B cell (primary cell): ENCODE measurements around the gene BOC.

ENCODE experiments used
- EZH2 ChIP-seq: IDR thresholded peaks from 2 replicates; pipeline ENCODE4 v1.6.1; 2012; ENCODE audit warnings: borderline replicate concordance, low read depth, mild to moderate bottlenecking, moderate library complexity, low read length; ENCODE audit not compliant: insufficient read depth, poor library complexity, severe bottlenecking
- TF ChIP-seq, protein P1 (sequence below): fragments of 200-600 bp; IDR thresholded peaks from one replicate; pipeline ENCODE4 v1.8.0; 2022; ENCODE audit warnings: antibody characterized with exemption, mild to moderate bottlenecking

DNA sequence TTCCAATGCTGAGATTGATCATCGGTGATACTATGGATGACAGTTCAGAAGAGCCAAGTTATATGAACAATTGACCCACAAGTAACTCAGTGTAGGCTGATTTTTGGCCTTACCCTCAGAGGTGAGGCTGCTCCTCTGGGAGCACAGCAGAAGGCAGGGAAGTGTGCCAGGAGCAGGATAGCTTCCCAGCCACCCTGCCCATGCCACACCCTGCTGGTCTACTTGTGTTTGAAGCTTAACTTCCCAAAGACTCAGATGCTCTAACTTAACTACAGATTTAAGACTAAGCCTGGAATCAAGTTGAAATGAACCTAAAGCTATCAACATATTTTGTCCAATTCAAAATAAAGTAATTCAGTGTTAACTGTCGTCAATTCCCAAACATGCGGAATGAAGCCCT is 77.5 kb downstream of the BOC start:
- TF ChIP-seq, protein P1, sequence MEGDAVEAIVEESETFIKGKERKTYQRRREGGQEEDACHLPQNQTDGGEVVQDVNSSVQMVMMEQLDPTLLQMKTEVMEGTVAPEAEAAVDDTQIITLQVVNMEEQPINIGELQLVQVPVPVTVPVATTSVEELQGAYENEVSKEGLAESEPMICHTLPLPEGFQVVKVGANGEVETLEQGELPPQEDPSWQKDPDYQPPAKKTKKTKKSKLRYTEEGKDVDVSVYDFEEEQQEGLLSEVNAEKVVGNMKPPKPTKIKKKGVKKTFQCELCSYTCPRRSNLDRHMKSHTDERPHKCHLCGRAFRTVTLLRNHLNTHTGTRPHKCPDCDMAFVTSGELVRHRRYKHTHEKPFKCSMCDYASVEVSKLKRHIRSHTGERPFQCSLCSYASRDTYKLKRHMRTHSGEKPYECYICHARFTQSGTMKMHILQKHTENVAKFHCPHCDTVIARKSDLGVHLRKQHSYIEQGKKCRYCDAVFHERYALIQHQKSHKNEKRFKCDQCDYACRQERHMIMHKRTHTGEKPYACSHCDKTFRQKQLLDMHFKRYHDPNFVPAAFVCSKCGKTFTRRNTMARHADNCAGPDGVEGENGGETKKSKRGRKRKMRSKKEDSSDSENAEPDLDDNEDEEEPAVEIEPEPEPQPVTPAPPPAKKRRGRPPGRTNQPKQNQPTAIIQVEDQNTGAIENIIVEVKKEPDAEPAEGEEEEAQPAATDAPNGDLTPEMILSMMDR, result no peak
- TF ChIP-seq EZH2, result no peak
